IMR-90 (cell line): Measurements from ENCODE around the gene ASXL1. TPM values are rescaled to one million over a fixed set of nuclear protein-coding genes. Genes with fewer than 3 reads are reported as not detected.

Source experiments
- ATAC-seq: fragments of 200-7000 bp; cut with Tn5 transposase; 2 replicates; pipeline ENCODE4 v1.9.1; 2020; ENCODE audit warnings: low read depth, mild to moderate bottlenecking, moderate library complexity
- BruUV-seq: library from RNA; stranded (reverse); fragments of 400-500 nt; replicated peaks from 2 replicates; lab custom pipeline; 2021; lab: Mats Ljungman, UMichigan
- CTCF ChIA-PET: fragments of 300-600 bp; formaldehyde crosslinking; extraction: SDS; loops from one replicate; lab custom pipeline; 2021; ENCODE audit warnings: antibody characterized with exemption; lab: Yijun Ruan, JAX
- POLR2A ChIA-PET: fragments of 300-600 bp; sonication (Branson Sonifier 250); formaldehyde crosslinking; loops from one replicate; lab custom pipeline; 2022; ENCODE audit warnings: antibody characterized with exemption; ENCODE audit not compliant: unreplicated experiment; lab: Charles Lee
- DNase-seq: peaks from one replicate; pipeline ENCODE4 v3.0.0; 2013
- H2AFZ ChIP-seq: replicated peaks from 2 replicates; pipeline ENCODE3; 2013; ENCODE audit warnings: low read length, mild to moderate bottlenecking; ENCODE audit not compliant: poor library complexity
- H2AK5ac ChIP-seq: 2 replicates; pipeline ENCODE4 v1.6.1; 2013; ENCODE audit warnings: low read depth, low read length, inconsistent platforms
- H2AK9ac ChIP-seq: replicated peaks from 2 replicates; pipeline ENCODE3; 2013; ENCODE audit warnings: mild to moderate bottlenecking, low read depth, low read length, moderate library complexity; ENCODE audit not compliant: poor library complexity
- H2BK120ac ChIP-seq: 2 replicates; pipeline ENCODE4 v1.6.1; 2013; ENCODE audit warnings: low read depth, low read length, inconsistent platforms
- H2BK15ac ChIP-seq: 3 replicates; pipeline ENCODE4 v1.6.1; 2013; ENCODE audit warnings: low read depth, low read length, inconsistent platforms
- H2BK20ac ChIP-seq: 2 replicates; pipeline ENCODE4 v1.6.1; 2013; ENCODE audit warnings: low read depth, mild to moderate bottlenecking, inconsistent platforms, low read length, moderate library complexity
- H2BK5ac ChIP-seq: 2 replicates; pipeline ENCODE4 v1.6.1; 2013; ENCODE audit warnings: mild to moderate bottlenecking, low read depth, low read length, inconsistent platforms; ENCODE audit not compliant: poor library complexity, severe bottlenecking
- H3K14ac ChIP-seq: replicated peaks from 2 replicates; pipeline ENCODE4 v1.6.1; 2013; ENCODE audit warnings: low read depth, low read length, inconsistent platforms
- H3K18ac ChIP-seq: 2 replicates; pipeline ENCODE4 v1.6.1; 2013; ENCODE audit warnings: low read depth, low read length, control low read depth
- H3K23ac ChIP-seq: 2 replicates; pipeline ENCODE4 v1.6.1; 2013; ENCODE audit warnings: low read depth, low read length, inconsistent platforms
- H3K27ac ChIP-seq: 2 replicates; pipeline ENCODE4 v1.5.1; 2013; ENCODE audit warnings: mild to moderate bottlenecking, control low read depth, low read length; ENCODE audit not compliant: insufficient read depth
- H3K27me3 ChIP-seq: 2 replicates; pipeline ENCODE4 v1.6.1; 2013; ENCODE audit warnings: low read length; ENCODE audit not compliant: control insufficient read depth, insufficient read depth
- H3K36me3 ChIP-seq: 2 replicates; pipeline ENCODE4 v1.6.1; 2013; ENCODE audit warnings: low read length, mixed read lengths; ENCODE audit not compliant: control insufficient read depth, insufficient read depth
- H3K4ac ChIP-seq: 2 replicates; pipeline ENCODE4 v1.6.1; 2013; ENCODE audit warnings: low read depth, low read length, inconsistent platforms
- H3K4me1 ChIP-seq: 2 replicates; pipeline ENCODE4 v1.6.1; 2013; ENCODE audit warnings: low read length, mixed read lengths; ENCODE audit not compliant: control insufficient read depth, insufficient read depth
- H3K4me2 ChIP-seq: 2 replicates; pipeline ENCODE4 v1.6.1; 2013; ENCODE audit warnings: low read depth, mild to moderate bottlenecking, control low read depth, low read length, moderate library complexity
- H3K4me3 ChIP-seq: 2 replicates; pipeline ENCODE4 v1.5.1; 2013; ENCODE audit warnings: low read depth, mild to moderate bottlenecking, control low read depth, low read length, moderate library complexity; ENCODE audit not compliant: insufficient read depth
- H3K56ac ChIP-seq: 2 replicates; pipeline ENCODE4 v1.6.1; 2013; ENCODE audit warnings: low read length, inconsistent platforms; ENCODE audit not compliant: insufficient read depth; ENCODE audit errors: extremely low read depth
- H3K79me1 ChIP-seq, 2 experiments: 2 replicates each; pipeline ENCODE4 v1.6.1; 2013; ENCODE audit warnings: low read length in 2 of 2, inconsistent platforms in 1 of 2, low read depth in 1 of 2
- H3K9ac ChIP-seq: 2 replicates; pipeline ENCODE4 v1.6.1; 2013; ENCODE audit warnings: low read depth, low read length, control low read depth
- H3K9me1 ChIP-seq: 2 replicates; pipeline ENCODE4 v1.6.1; 2013; ENCODE audit warnings: low read length, inconsistent platforms; ENCODE audit not compliant: insufficient read depth
- H3K9me3 ChIP-seq: 2 replicates; pipeline ENCODE4 v1.6.1; 2013; ENCODE audit warnings: low read length; ENCODE audit not compliant: control insufficient read depth, insufficient read depth
- H4K20me1 ChIP-seq: 2 replicates; pipeline ENCODE4 v1.6.1; 2013; ENCODE audit warnings: low read length, inconsistent platforms; ENCODE audit not compliant: insufficient read depth
- H4K5ac ChIP-seq: 2 replicates; pipeline ENCODE4 v1.6.1; 2013; ENCODE audit warnings: mild to moderate bottlenecking, low read depth, low read length, control low read depth
- H4K8ac ChIP-seq, 2 experiments: 2 replicates each; pipeline ENCODE4 v1.6.1; 2013; ENCODE audit warnings: low read depth in 2 of 2, low read length in 2 of 2, control low read depth in 1 of 2, inconsistent platforms in 1 of 2
- H4K91ac ChIP-seq: 2 replicates; pipeline ENCODE4 v1.6.1; 2013; ENCODE audit warnings: low read depth, low read length, inconsistent platforms; ENCODE audit not compliant: insufficient read depth
- CEBPB ChIP-seq: IDR thresholded peaks from 2 replicates; pipeline ENCODE4 v1.6.1; 2012; ENCODE audit warnings: low read depth, low read length, improper control_type of control experiment
- CHD1 ChIP-seq: IDR thresholded peaks from 2 replicates; pipeline ENCODE4 v1.6.1; 2012; ENCODE audit warnings: low read depth, low read length, improper control_type of control experiment
- RFX5 ChIP-seq: IDR thresholded peaks from 2 replicates; pipeline ENCODE4 v1.8.0; 2012; ENCODE audit warnings: low read depth, mild to moderate bottlenecking, low read length, moderate library complexity
- WGBS, 2 experiments: methylation state at CpG; one replicate each; pipeline versions ENCODE4 v1.1.5 to v1.1.7; 2013; ENCODE audit warnings: missing lambda C conversion rate in 2 of 2; ENCODE audit not compliant: insufficient read length in 1 of 2; ENCODE audit errors: extremely low coverage in 2 of 2; 5-methylcytosine and 5-hydroxymethylcytosine counted together
- dilution Hi-C: fragments of 300-500 bp; cut with HindIII; formaldehyde crosslinking; loops from one replicate; pipeline ENCODE4 v1.14.3; 2018; ENCODE audit warnings: low sequenced_read_pairs; ENCODE audit not compliant: unreplicated experiment
- in situ Hi-C: fragments of 300-500 bp; cut with MboI; formaldehyde crosslinking; loops from 3 replicates; pipeline ENCODE4 v1.14.3; 2019; ENCODE audit warnings: low sequenced_read_pairs, inconsistent platforms, mixed read lengths
- intact Hi-C: fragments of 100-400 bp; cut with micrococcal nuclease; formaldehyde crosslinking; loops from 2 replicates; pipeline ENCODE4 v1.10.0; 2022
- polyA plus RNA-seq, 3 experiments: library from polyadenylated mRNA; depleted of rRNA; stranded (reverse); fragments of >200 nt; gene quantifications; 2 replicates each; pipeline ENCODE4 v1.2.3, GENCODE V29; 2012; ENCODE audit warnings: low replicate concordance in 1 of 3
- total RNA-seq: library from RNA; depleted of rRNA; stranded (reverse); fragments of >200 nt; gene quantifications from 2 replicates; pipeline ENCODE4 v1.2.3, GENCODE V29; 2012
- TF ChIP-seq, protein P1 (sequence below): fragments of 150-350 bp; IDR thresholded peaks from 2 replicates; pipeline ENCODE4 v1.6.1; 2017; ENCODE audit warnings: mild to moderate bottlenecking, antibody characterized with exemption, low read length, low read depth
- TF ChIP-seq, protein P2 (sequence below): conservative IDR thresholded peaks from 2 replicates; pipeline ENCODE4 v1.5.1; 2012; ENCODE audit warnings: mild to moderate bottlenecking, low read depth, low read length, improper control_type of control experiment
- TF ChIP-seq, protein P3 (sequence below): fragments of 150-350 bp; IDR thresholded peaks from 2 replicates; pipeline ENCODE4 v1.6.1; 2016; ENCODE audit warnings: low read depth, mild to moderate bottlenecking, low read length, moderate library complexity, borderline replicate concordance

The ASXL1 gene
- total and polyA plus RNA-seq, 2 of the 4 experiments (the other 2 are of a cell fraction) = 29.9 to 37.1 TPM

DNA sequence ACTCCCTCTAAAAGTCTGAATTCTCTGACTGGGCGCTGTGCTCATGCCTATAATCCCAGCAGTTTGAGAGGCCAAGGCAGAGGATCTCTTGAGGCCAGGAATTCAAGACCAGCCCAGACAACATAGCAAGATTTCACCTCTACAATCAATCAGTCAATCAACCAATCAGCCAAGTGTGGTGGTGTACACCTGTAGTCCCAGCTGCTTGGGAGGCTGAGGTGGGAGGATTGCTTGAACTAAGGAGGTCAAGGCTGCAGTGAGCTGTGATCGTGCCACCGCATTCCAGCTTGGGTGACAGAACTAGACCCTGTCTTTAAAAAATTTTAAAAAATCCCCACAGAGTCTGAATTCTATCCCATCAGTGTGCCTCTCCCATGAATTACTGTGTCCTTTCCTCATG is 42.7 kb upstream of the ASXL1 start:
- TF ChIP-seq CHD1 (no peak), CEBPB (no peak), RFX5 (no peak)
- TF ChIP-seq, protein P1, sequence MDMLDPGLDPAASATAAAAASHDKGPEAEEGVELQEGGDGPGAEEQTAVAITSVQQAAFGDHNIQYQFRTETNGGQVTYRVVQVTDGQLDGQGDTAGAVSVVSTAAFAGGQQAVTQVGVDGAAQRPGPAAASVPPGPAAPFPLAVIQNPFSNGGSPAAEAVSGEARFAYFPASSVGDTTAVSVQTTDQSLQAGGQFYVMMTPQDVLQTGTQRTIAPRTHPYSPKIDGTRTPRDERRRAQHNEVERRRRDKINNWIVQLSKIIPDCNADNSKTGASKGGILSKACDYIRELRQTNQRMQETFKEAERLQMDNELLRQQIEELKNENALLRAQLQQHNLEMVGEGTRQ = no peak
- TF ChIP-seq, protein P2, sequence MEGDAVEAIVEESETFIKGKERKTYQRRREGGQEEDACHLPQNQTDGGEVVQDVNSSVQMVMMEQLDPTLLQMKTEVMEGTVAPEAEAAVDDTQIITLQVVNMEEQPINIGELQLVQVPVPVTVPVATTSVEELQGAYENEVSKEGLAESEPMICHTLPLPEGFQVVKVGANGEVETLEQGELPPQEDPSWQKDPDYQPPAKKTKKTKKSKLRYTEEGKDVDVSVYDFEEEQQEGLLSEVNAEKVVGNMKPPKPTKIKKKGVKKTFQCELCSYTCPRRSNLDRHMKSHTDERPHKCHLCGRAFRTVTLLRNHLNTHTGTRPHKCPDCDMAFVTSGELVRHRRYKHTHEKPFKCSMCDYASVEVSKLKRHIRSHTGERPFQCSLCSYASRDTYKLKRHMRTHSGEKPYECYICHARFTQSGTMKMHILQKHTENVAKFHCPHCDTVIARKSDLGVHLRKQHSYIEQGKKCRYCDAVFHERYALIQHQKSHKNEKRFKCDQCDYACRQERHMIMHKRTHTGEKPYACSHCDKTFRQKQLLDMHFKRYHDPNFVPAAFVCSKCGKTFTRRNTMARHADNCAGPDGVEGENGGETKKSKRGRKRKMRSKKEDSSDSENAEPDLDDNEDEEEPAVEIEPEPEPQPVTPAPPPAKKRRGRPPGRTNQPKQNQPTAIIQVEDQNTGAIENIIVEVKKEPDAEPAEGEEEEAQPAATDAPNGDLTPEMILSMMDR = no peak
- TF ChIP-seq, protein P3, sequence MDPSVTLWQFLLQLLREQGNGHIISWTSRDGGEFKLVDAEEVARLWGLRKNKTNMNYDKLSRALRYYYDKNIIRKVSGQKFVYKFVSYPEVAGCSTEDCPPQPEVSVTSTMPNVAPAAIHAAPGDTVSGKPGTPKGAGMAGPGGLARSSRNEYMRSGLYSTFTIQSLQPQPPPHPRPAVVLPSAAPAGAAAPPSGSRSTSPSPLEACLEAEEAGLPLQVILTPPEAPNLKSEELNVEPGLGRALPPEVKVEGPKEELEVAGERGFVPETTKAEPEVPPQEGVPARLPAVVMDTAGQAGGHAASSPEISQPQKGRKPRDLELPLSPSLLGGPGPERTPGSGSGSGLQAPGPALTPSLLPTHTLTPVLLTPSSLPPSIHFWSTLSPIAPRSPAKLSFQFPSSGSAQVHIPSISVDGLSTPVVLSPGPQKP = no peak
- Histone ChIP-seq H3K27ac (no peak overlapping the region), H2BK20ac (no peak overlapping the region), H3K9ac (no peak overlapping the region), H3K14ac (no peak overlapping the region), H2BK120ac (no peak overlapping the region), H2AFZ (no peak overlapping the region), H2BK5ac (no peak overlapping the region), H4K5ac (no peak overlapping the region), H3K4ac (no peak overlapping the region), H3K4me1 (peaks cover 2% of the 10 kb centered on the region; the same call in 1 of the 2 replicates), H3K27me3 (no peaks in the 10 kb centered on the region), H3K9me3 (no peaks in the 10 kb centered on the region), H3K4me3 (no peak overlapping the region), H2BK15ac (no peak overlapping the region), H3K36me3 (peaks cover 24% of the 10 kb centered on the region), H4K91ac (no peak overlapping the region), H3K23ac (no peak overlapping the region), H3K56ac (no peak overlapping the region), H2AK5ac (no peak overlapping the region), H4K20me1 (no peaks in the 10 kb centered on the region), H2AK9ac (no peak overlapping the region), H4K8ac (no peak overlapping the region), H3K79me1 (peaks cover 6 to 11% of the 10 kb centered on the region in 2 experiments; a peak in 2 of 4 replicates), H3K18ac (no peak overlapping the region), H3K9me1 (0 out of 2 replicates have a peak, but pooled peaks cover 2% of the 10 kb centered on the region), H3K4me2 (no peak overlapping the region)
- ChIA-PET CTCF (interaction anchor here (0.7 kb wide), 1 partner anchor 33 kb away, joined by 3 read pairs; no protein-coding TSS in a partner anchor), POLR2A (no interaction called here)
- intact Hi-C loops = no loop called here
- BruUV-seq = no TSS peak
- no CpG with 5 or more reads among the region's 3 CpGs for WGBS, 2 experiments
- ATAC-seq (no peak), DNase-seq (no peak)
- in situ Hi-C loops = no loop called here
- dilution Hi-C loops = no loop called here
